ENCODE results near the gene CTU1.

CTU1 gene

GRCh38 chr19:51096473-51097165 lies 11.6 kb downstream of the CTU1 start:
- DNase-seq (ENCODE audit: low read depth): no peak
- no peak overlapping the region for H3K4me3 ChIP-seq (ENCODE audit: control insufficient read depth, low read depth, low read length)
- TF ChIP-seq CTCF (IDR thresholded peaks at IDR 0.05; ENCODE audit: control insufficient read depth, insufficient read depth, low read depth, low read length, missing control alignments): no peak

GRCh38 chr19:51094696-51095279 lies 13.4 kb downstream of the CTU1 start:
- DNase-seq (ENCODE audit: low read depth): no peak
- H3K4me3 ChIP-seq (ENCODE audit: control insufficient read depth, low read depth, low read length): no peak overlapping the region
- TF ChIP-seq CTCF (IDR thresholded peaks at IDR 0.05; ENCODE audit: control insufficient read depth, insufficient read depth, low read depth, low read length, missing control alignments): peak; percentile 64

GRCh38 chr19:51093510-51094345 lies 14.5 kb downstream of the CTU1 start:
- no peak for DNase-seq (ENCODE audit: low read depth)
- TF ChIP-seq CTCF (IDR thresholded peaks at IDR 0.05; ENCODE audit: control insufficient read depth, insufficient read depth, low read depth, low read length, missing control alignments): no peak
- no peak overlapping the region for H3K4me3 ChIP-seq (ENCODE audit: control insufficient read depth, low read depth, low read length)

GRCh38 chr19:51093101-51093500 lies 15.1 kb downstream of the CTU1 start:
- no peak for TF ChIP-seq CTCF (IDR thresholded peaks at IDR 0.05; ENCODE audit: control insufficient read depth, insufficient read depth, low read depth, low read length, missing control alignments)

GRCh38 chr19:51091895-51092873 lies 16.0 kb downstream of the CTU1 start:
- DNase-seq (ENCODE audit: low read depth): no peak
- H3K4me3 ChIP-seq (ENCODE audit: control insufficient read depth, low read depth, low read length): no peak overlapping the region
- no peak for TF ChIP-seq CTCF (IDR thresholded peaks at IDR 0.05; ENCODE audit: control insufficient read depth, insufficient read depth, low read depth, low read length, missing control alignments)

More at GRCh38 chr19:51093101-51093500, 15.1 kb downstream of the CTU1 start:
- H3K4me3 ChIP-seq (ENCODE audit: control insufficient read depth, low read depth, low read length): no peak overlapping the region
- no peak for DNase-seq (ENCODE audit: low read depth)

- TF ChIP-seq CTCF (IDR thresholded peaks at IDR 0.05; ENCODE audit: control insufficient read depth, insufficient read depth, low read depth, low read length, missing control alignments): no peak
- no peak overlapping the region for H3K4me3 ChIP-seq (ENCODE audit: control insufficient read depth, low read depth, low read length)
- no peak for DNase-seq (ENCODE audit: low read depth)
Measured at GRCh38 chr19:51091126-51091525, 17.1 kb downstream of the CTU1 start.
